GM18861 (cell line): ENCODE measurements around the gene SLC17A4.

ENCODE experiments used
- ATAC-seq: cut with Tn5 transposase; IDR thresholded peaks from one replicate; pipeline ENCODE4 v1.9.1; 2021; ENCODE audit not compliant: unreplicated experiment

The SLC17A4 gene, protein sequence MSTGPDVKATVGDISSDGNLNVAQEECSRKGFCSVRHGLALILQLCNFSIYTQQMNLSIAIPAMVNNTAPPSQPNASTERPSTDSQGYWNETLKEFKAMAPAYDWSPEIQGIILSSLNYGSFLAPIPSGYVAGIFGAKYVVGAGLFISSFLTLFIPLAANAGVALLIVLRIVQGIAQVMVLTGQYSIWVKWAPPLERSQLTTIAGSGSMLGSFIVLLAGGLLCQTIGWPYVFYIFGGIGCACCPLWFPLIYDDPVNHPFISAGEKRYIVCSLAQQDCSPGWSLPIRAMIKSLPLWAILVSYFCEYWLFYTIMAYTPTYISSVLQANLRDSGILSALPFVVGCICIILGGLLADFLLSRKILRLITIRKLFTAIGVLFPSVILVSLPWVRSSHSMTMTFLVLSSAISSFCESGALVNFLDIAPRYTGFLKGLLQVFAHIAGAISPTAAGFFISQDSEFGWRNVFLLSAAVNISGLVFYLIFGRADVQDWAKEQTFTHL

DNA sequence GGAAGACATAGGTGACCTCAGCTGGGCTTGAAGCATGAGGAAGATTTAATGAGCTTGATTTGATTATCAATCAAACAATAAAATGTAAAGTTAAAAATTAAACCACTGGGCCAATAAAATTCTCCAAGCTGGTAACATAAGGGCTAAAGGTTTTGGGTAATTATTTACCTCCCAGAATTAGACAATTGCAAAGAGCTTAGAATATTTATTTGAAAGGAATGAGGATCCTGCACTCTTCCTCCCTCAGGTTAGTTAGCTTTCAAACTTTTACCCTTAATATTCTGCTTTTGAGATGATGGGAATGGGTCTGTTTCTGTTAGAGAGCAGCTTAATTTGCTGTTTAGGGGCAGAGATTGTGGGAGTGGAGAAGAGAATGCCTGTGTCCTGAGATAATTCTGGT lies at the start of gene SLC17A4:
TSS of gene SLC17A4 (plus strand) at position 208 of the 400 bp plus-strand sequence. CDS start 7,221 bp downstream, outside the sequence.
- ATAC-seq, result no peak

DNA sequence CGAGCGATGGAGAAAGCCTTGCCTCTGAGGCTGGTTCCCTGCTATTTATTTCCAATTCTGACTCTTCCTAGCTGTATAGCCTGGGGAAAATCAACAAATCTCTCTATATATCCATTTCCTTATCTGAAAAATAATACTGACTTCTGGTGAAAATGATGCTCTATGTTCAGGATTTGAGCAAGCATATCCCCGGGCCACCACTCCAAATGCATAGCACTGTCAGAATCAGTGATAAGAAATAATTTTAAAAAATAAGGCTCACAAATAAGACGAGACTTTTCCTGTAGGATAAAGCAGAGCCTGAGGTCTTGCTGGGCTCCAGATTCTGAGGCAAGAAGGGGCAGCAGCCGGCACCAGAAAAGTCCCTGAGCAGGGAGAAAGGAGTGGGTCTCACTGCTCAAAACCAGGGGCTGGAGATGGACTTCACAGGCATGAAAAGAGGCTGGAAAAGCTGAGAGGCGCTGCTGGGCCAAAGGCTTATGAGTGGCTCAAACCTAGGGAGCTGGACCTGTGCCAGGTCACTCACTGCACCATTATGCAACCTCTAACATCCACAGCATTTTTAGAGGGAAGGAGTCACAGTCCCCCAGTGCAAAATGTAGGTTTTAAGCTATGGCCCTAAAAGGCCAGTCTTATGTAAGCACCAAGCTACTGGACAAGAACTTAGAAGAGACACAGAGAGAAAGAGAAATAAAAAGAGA lies 48.1 kb upstream of the SLC17A4 start:
- no peak for ATAC-seq

DNA sequence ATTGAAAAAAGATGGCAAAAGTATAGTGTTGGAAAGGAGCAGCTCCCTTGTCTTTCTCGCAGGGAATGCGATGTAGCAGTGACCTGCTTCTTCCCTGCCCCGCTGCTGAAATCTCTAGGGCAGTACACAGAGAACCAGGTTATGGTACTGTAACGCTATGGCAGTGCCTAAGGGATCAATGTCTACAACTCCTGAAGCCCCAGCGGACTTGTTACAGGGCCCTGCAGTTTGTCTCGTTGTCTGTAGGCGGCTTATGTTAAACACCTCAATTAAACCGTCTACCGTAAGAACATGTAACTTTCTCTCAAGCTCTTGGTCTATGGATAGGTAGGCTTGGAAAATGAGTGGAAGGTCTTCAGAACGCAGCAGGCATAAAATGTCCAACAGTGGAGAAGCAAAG lies 44.8 kb upstream of the SLC17A4 start:
- ATAC-seq, result no peak

DNA sequence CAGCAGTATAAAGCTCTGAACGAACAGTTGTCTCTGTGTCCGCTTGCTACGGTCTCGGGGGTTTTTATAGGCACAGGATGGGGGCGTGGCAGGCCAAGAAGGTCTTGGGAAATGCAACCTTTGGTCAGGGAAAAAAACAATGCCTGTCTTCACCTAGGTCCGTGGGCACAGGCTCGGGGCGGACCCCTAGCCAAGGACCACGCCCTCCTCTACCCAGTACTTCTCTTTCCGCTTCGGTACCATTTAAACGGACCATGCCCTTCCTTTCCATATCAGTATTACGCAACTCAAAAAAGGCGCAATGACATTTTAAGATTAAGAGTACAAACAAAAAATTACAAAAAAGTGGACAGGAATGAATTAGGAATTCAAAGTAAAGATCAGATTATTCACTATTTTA lies 44.3 kb upstream of the SLC17A4 start:
- no peak for ATAC-seq

DNA sequence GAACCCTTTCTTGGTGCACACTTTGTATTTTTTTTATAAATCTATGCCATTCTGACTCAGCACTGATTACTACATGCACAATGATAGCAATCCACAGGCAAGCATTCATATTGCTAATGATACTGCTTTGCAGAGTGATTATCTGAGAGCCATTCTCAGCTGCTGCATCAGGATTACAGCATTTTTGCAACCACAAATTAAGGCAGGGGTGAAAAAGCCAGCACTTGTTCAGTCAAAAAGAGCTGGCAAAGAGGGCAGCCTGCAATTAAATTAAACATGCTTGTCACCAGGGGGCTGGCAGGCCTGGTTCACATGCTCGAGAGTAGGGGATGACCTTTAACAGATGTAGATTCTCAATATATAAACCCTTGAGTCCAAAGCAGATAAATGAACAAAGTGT lies 40.7 kb upstream of the SLC17A4 start:
- ATAC-seq, result no peak

DNA sequence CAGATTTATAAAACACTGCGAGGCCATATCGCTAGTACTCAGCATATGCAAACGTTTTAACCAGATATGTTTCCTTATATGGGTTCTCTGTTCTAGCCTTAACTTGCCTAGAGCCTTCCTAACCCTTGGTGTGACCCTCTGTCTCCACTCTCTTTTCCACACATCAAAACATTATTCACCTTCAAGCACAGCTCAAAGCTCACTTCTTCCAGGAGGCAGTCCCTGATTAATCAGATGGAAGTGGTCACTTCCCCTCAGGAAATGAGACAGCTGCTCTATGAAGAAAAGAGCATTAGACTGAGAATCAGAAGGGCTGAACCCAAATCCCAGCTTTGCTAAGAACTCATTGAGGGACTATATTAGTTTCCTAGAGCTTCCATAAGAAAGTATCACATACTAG lies 39.8 kb upstream of the SLC17A4 start:
- no peak for ATAC-seq

DNA sequence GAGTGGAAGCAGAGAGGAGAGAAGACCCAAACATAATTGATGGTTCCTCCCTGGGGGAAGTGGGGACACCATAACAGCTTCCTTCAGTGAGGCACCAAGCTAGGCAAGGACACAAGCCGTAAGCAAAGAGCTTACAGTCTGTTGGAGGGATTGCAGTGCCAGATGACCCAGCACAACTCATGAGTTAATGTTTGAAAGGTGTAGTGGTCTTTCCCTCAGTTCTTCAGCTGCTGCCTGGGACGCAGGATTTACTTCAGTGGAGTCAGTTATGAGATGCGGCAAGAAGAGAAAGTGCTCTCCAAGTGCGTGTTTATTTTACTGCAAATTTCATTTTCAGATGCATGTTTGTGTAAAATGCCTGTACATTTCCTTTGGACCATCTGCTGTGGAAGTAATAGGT lies 38.7 kb upstream of the SLC17A4 start:
- no peak for ATAC-seq

DNA sequence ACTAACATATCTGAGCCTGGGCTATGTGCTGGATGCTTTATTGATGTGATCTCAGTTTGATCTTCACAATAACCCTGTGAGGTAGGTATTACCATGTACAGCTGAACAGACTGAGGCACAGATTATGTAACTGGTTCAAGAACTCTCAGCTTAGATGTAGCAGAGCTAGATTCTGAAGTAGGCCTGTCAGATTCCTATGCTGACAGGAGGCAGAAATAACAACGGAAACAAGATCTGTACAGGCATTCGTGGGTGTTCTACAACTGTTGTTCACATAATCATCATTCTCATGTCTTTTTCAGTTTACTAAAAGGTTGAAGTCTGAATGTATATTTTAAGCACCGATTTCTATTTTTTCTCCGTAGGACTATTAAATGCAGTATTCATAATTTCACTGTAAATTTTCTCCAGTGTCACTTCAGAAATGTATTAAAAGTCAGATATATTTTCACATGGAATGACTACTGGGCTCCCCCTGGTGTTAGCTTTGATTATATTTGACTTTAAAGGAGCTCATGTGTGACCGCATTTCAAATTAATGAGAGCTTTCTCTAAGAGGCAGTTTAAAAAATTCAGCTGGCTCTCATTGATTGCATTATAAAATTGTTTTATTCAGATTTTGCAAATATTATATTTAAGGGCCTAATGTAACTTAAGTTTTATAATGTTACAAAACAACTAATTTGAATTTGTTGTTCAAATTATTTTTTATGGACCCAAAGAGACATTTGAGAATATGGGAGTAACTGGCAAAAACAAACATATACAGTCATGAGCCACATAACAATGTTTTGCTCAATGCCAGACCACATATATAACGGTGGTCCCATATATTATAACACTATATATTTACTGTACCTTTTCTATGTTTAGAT lies 36.4 kb upstream of the SLC17A4 start:
- no peak for ATAC-seq

DNA sequence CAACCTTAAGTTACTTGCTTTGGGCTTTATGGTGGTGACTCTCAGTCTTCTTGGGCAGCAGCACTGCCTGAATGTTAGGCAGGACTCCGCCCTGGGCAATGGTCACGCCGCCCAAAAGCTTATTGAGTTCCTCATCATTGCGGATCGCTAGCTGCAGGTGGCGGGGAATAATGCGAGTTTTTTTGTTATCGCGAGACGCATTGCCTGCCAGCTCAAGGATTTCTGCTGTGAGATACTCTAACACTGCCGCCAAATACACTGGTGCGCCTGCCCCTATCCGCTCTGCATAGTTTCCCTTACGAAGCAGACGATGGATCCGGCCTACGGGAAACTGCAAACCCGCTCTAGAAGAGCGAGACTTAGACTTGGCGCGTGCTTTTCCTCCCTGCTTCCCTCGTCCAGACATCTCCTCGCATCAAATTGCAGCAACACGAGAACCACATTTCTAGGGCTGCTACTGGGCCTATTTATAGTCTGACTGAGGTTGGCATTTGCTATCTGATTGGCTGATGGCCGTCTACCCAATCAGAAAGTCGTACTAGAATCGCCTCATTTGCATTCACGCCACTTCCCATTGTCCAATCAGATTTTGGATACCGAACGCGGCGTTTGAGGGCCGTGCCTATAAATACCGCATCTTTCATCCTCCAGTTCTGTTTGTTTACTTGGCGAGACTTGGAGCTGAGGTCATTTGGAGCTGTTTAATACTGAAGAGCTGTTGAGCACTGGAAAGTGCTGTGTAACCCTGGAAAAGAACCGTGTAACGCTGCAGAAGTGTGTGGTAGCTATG lies 28.2 kb upstream of the SLC17A4 start:
- no peak for ATAC-seq

DNA sequence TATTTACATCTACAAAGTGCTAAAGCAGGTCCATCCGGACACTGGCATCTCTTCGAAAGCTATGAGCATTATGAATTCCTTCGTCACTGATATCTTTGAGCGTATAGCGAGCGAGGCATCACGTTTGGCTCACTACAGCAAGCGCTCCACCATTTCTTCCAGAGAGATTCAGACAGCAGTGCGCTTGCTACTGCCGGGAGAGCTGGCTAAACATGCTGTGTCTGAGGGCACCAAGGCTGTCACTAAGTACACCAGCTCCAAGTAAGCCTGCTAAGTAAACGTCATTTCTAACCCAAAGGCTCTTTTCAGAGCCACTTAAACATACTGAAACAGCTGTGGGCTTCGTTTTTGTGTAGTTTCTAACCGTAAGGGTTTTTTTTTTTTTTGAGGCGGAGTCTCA lies 27.5 kb upstream of the SLC17A4 start:
- ATAC-seq, result no peak

DNA sequence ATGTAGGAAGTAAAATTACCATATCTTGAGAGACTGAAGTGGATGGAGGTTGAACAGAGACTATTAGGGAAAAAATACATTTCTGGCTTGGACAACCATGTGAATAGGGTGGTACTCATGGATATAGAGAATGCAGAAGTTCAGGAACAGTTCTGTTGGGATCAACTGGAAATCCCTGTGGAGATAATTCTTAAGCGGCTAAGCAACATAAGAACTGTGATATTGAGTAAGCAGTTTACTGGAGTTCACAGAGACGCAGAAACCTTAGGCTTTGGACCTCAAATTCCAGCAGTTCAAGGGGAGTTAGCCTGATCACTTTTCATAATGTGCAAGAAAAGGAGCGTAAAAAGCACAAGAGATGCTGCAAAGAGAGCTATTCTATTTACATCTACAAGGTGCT lies 23.6 kb upstream of the SLC17A4 start:
- ATAC-seq, result no peak

DNA sequence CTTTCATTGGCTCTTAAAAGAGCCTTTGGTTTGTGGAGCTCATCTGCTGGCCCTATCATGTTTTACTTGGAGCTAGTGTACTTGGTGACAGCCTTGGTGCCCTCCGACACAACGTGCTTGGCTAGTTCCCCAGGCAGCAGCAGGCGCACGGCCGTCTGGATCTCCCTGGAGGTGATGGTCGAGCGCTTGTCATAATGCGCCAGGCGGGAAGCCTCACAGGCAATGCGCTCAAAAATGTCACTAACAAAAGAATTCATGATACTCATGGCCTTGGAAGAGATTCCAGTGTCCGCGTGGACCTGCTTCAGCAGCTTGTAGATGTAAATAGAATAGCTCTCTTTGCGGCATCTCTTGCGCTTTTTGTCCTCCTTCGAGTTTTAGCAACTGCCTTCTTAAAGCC lies 22.8 kb upstream of the SLC17A4 start:
- no peak for ATAC-seq

DNA sequence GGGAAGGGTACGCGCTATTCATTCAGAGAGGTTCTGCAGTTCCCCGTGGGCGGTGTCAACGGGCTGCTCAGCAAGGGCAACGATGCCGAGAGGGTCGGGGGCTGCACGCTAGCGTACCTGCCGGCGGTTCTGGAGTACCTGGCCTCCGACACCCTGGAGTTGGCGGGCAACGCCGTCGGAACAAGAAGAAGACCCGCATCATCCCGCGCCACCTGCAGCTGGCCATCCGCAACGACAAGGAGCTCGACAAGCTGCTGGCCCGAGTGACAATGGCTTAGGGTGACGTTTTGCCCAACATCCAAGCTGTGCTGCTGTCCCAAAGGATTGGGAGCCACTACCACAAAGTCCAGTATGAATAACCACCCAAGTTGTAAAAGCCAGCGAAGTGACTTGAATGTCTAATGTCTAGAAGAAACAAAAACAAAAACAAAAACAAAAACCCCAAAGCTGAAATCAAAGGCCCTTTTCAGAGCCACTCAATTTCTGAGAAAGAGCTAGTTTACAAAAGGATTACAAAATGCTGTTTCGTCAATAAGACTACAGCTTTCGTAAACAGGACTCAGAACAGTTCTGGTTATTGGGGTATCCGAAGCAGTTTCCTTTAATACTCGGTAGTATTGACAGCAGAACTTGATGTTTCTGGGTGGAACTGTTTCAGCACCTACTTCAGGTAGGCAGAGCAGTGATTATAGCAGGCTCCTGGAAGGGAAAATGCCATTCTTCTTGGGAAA lies 21.9 kb upstream of the SLC17A4 start:
- no peak for ATAC-seq

DNA sequence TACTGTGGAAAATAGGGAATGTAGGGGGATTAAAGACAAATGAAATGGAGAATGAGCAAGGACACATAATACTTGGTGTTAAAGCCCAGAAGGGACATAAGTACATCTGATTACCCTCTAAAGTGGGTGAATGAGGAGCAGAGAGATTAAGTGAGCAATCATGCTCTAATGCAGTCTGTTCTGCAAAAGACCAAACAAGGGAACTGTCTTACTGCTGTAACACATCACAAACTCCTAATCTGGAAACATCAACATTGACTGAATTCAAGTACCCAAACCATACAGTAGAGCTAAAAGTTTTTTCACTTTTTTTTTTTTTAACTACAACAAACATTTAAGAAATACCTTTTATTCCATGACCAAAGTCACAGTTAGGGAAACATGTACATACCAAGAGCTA lies 19.3 kb upstream of the SLC17A4 start:
- ATAC-seq, result no peak

DNA sequence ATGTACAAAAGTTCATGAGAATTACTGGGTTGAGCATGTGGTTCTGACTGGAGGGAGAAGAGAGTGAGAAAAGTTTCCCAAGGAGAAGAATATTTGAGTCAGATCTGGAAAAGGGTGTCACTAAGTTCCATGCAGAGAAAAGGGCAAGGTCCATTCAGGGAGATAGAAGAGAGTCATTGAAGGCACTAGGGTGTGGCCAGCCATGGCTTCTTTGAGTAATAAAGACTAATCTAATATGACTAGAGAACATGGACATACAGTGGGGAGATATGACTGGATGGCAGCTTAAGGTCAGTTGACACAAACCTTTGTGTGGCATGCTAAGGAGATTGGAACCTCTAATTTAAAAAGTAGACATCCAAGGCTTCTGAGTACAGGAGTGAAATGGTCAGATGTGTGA lies 10.7 kb upstream of the SLC17A4 start:
- no peak for ATAC-seq

DNA sequence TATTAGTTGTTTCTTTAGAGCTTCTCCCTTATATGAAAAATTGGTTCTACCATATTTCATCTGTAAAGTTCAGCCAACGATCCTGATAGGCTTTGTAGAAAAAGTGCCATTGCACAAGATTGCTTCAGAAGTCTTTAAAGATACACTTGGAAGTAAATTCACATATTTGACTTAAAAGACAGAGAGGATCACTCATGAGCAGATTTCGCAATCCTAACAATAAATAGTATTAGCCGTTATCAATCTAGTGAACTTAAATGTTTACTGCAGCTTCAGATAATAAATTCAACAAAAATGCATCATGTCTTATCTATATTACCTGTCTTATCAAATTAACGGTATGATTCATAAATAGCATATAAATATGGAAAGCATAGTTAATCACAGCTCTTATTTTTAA lies 8.7 kb upstream of the SLC17A4 start:
- no peak for ATAC-seq

DNA sequence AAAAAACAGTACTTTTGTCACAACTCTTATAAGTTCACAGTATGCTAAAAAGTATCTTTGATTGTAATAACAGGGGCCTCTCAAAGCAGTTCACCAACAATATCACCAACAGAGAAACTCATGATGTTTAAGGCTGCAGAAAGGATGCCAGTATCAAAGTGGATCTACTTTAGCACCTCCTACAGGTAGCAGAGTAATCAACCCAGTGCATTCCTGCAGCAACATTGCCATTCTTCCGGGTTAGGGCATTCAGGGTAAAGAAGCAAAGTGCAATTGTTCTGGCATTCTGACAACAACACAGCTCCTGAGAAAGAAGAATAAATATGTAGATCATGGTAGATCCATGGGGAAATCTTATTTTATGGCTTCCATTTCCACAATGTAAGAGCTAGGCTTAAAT lies 7.6 kb upstream of the SLC17A4 start:
- no peak for ATAC-seq

DNA sequence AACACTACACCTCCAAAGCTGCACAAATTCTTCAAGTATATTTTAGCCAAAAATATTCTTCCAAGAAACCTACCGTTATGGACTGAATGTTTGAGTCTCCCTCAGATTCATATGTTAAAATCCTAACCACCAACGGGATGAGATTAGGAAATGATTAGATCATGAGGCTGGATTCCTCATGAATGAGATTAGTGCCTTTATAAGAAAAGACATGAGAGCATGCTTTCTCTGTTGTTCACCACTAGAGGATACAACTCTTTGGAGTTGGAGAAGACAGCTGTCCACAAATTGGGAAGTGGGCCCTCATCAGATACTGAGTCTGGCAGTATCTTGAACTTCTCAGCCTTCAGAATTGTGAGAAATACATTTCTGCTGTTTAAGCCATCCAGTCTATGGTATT lies 7.1 kb upstream of the SLC17A4 start:
- no peak for ATAC-seq

DNA sequence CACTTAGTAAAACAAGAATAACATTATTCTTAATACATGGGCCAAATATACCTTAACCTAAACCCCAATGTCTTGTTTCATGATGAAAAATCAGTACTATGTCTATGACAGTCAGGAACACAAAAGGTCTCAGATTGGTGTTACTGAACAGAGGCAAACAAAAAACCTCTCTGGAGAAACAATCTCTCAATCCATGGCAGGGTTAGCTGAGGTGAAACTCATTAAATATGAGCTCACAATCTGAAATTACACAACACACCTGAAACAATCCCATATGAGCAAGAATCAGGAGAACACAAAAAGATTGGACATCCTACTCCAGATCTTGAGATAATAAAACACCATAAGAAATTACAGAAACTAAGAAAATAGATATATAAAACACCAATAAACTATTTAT lies 6.5 kb upstream of the SLC17A4 start:
- ATAC-seq, result no peak
